Inferior parietal cortex (tissue), 1 donor: ENCODE results near the gene CALM3.
A peak's percentile ranks its signal among the peaks of the same experiment; 100 is the strongest.

Source experiments
- DNase-seq: peaks from one replicate; pipeline ENCODE4 v3.0.0-alpha.2; 2016; ENCODE audit errors: extremely low spot score

The CALM3 gene

DNA sequence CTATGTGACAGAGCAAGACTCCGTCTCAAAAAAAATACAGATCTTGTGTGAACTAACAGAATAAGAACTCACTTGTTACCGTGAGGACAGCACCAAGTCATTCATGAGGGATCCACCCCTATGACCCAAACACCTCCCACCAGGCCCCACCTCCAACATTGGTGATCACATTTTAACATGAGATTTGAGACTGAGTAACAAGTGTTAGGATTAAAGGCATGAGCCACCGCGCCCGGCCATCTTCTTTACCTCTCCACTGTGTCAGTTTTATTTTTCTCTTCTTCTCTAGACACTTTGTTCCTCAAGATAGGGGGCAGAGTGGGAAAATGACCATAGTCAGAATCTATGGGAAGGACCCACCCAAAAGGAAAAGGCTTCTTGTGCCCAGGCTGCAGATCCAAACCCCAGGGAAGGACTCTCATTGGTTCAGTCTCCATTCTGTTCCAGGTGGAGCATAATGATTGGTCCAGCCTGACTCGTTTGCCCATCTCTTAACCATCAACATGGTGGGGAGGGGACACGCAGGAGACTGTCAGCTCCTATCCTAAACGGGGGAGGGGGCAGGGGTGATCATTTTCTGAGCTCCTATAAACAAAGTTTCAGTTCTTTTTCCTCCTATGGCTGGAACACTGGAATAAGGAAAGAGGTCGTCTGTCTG lies 1.3 kb upstream of the CALM3 start:
- DNase-seq = no peak

GRCh38 chr19:46600384-46601317 lies 479 bp upstream of the CALM3 start:
- DNase-seq = peak; percentile 97

DNA sequence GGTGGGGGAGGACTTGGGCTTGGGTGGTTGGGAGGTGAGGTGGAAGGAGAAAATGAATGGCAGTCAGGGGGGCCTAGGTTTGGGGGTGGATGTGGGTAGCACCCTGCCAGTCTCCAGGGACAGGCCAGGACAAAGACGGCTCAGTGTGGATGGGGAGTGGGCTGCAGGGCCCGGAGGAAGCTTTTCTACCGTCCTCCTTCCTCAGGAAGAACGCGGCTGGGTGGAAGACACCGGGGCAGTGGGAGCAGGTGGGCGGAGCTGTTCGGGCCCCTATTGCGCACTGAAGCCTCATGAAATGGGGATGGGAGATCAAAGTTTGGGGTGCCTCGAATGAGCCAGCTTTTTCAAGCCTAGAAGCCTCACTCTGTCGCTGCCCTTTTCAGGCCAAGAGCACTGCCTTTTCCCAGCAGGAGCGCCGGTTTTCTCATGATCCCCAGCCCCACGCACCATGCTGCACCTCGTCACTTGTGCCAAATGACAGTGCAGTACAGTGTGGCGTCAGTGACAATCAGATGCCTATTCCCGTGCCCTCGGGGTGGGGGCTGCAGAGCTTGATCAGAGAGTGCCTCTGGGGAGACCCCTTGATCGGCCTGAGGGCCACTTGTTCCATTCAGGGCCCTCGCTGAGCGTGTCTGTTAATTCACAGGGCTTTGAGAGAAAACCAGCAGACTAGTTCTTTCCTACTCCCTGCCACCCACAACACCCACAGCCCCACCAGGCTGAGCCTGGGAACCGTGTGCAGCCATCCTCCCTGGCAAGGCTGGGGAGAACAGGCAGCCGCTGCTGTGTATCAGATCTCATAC lies 1.5 kb downstream of the CALM3 start:
- DNase-seq = no peak

GRCh38 chr19:46603195-46603637 lies 2.1 kb downstream of the CALM3 start:
- DNase-seq = no peak

DNA sequence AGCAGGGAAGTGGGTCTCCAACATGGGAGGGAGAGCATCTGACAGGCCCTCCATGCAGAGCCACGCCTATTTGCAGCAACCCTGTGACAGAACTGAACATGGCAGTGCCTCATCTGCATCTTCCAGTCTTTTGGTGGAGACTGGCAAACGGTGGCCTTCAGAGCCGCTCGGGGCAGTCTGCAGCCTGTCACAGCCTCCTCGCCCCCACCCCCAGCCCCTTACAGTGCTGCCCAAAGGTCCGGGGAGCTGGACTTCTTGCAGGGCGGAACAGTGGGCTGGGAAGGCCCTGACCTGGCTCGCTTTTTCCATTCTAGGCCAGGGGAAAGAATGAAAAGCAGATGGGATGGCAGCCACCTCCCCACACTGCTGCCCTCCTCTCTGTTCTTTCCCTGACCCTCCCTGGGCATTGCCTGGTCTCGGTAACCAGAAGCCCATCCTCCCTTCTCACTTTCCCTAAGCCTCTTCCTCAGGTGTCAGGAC lies 2.7 kb downstream of the CALM3 start:
- DNase-seq = no peak

GRCh38 chr19:46604781-46605355 lies 3.7 kb downstream of the CALM3 start:
- peak; percentile 38 for DNase-seq

DNA sequence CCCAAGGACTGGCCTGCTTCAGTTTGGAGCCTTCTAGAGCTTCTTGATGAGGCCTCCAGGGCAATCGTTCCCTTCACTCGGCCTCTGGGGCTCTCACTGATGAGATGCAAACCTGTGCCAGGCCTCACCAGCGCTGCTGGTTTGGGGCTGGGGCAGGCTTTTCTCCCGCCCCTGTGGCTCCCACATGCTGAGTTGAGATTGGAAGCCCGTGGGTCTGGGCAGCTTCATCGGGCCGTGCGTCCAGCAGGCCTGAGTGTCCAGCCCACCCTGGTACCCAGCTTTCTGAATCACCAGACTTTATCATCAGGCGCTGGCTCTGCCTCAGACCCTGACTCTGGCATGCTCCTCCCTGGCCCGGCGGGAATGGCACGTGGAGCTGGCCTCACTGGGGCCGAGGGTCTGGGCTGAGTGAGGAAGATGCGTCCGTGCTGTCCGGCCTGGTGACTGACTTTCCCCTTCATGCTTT lies 4.3 kb downstream of the CALM3 start:
- no peak for DNase-seq

- DNase-seq = no peak
These were observed 4.9 kb downstream of the CALM3 start for GRCh38 chr19:46606019-46606418.

DNA sequence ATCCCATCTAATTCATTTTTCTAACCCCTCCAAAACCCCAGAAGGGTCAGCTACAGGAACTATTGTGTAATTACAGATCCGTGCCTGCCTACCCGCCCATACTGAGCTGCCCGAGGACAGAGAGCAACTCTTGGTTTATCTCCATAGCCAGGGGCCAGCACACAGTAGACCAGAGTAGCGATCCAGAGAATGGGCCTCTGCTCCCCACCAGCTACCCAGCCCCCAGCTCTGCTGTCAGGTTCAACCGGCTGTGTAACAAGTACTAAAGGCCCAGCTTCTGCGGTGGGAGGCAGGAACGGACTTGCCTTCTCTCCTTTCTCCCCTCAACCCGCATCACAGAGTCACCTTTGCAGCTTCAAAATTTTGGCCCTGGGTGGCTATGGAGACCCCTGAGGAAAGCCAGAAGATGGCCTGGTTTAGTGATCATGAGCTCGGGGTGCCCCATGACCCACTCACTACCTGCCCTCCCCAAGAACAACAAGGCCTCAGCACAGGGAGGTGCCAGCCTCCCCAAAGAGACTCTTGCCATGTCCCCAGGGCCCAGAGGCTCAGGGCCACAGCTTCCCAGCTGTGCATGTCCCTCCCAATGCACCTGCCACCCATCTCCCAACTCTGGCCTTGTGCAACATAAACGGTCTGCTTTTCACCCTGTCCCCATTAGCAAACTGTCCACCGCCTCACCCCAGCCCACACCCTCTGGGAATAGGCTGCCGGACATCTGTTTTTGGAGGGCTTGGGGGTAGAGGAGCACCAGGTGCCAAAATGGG lies 5.7 kb downstream of the CALM3 start:
- DNase-seq = no peak

DNA sequence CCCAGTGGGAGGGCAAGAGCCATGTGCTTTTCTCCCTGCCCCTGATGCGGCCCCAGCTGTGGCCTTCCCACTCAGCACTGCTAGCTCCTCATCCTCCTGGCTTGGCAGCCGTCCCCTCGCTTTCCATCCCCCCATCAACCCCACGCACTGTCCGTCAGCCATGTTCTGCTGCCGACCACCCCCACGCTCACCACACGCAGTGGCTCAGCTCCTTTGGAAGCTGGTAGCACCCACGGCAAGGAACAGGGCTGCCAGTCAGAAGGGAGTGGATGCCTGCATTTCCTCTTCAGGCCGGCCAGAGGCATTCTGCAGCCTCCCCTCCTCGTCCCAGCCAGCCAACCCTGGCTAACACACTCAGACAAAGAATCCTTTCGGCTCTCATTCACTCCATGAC lies 6.3 kb downstream of the CALM3 start:
- DNase-seq = peak; percentile 27

- no peak for DNase-seq
These were observed 7.0 kb downstream of the CALM3 start for GRCh38 chr19:46608178-46608577.

DNA sequence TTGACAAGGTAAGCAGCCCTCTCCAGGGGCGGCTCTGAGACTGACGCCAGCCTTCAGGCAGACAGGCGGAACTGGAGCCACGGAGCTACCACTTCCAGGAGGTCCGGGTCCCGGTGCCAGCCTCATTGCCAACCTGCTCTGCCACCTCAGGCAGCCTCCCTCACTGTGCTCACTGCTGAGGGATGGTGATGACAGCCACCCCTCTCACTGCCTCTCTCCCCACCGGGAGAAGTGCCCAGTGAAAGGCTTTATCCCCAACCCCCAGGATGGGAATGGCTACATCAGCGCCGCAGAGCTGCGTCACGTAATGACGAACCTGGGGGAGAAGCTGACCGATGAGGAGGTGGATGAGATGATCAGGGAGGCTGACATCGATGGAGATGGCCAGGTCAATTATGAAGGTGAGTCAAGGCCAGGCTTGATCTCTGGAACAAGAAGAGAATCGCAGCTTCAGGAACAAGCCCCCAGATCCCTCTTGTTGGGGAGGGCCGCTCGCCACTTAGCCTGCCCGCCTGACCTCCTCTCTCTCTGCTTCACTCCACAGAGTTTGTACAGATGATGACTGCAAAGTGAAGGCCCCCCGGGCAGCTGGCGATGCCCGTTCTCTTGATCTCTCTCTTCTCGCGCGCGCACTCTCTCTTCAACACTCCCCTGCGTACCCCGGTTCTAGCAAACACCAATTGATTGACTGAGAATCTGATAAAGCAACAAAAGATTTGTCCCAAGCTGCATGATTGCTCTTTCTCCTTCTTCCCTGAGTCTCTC lies 7.6 kb downstream of the CALM3 start:
- DNase-seq = no peak

DNA sequence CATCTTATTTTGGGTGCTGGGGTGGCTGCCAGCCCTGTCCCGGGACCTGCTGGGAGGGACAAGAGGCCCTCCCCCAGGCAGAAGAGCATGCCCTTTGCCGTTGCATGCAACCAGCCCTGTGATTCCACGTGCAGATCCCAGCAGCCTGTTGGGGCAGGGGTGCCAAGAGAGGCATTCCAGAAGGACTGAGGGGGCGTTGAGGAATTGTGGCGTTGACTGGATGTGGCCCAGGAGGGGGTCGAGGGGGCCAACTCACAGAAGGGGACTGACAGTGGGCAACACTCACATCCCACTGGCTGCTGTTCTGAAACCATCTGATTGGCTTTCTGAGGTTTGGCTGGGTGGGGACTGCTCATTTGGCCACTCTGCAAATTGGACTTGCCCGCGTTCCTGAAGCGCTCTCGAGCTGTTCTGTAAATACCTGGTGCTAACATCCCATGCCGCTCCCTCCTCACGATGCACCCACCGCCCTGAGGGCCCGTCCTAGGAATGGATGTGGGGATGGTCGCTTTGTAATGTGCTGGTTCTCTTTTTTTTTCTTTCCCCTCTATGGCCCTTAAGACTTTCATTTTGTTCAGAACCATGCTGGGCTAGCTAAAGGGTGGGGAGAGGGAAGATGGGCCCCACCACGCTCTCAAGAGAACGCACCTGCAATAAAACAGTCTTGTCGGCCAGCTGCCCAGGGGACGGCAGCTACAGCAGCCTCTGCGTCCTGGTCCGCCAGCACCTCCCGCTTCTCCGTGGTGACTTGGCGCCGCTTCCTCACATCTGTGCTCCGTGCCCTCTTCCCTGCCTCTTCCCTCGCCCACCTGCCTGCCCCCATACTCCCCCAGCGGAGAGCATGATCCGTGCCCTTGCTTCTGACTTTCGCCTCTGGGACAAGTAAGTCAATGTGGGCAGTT lies 8.6 kb downstream of the CALM3 start:
- DNase-seq = no peak

DNA sequence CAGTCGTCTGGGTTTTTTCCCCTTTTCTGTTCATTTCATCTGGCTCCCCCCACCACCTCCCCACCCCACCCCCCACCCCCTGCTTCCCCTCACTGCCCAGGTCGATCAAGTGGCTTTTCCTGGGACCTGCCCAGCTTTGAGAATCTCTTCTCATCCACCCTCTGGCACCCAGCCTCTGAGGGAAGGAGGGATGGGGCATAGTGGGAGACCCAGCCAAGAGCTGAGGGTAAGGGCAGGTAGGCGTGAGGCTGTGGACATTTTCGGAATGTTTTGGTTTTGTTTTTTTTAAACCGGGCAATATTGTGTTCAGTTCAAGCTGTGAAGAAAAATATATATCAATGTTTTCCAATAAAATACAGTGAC lies 9.3 kb downstream of the CALM3 start:
- no peak for DNase-seq

GRCh38 chr19:46610851-46611770 lies 10.0 kb downstream of the CALM3 start:
- no peak for DNase-seq

GRCh38 chr19:46611776-46612175 lies 10.6 kb downstream of the CALM3 start:
- no peak for DNase-seq

DNA sequence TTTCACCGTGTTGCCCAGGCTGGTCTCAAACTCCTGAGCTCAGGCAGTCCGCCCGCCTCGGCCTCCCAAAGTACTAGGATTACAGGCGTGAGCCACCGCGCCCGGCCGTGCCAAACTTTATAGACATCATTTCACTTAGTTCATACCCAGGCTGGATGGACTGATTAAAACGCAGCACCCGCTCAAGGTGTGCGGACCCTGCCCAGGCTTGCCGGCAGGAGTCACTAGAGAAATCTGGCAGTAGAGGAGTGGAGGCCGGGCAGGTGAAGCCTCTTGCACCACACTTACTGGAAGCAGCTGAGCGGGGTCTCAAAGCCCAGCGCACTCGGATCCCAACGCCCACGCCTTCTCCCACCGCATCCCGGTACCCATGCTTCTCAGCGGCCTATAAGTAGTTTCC lies 12.4 kb downstream of the CALM3 start:
- no peak for DNase-seq

GRCh38 chr19:46614114-46614722 lies 13.1 kb downstream of the CALM3 start:
- peak; percentile 92 for DNase-seq
